GM23338 (cell line): ENCODE measurements around the gene OSBPL5. TPM values are rescaled to one million over a fixed set of nuclear protein-coding genes. Genes with fewer than 3 reads are reported as not detected.

Experiments
- ATAC-seq: fragments of 200-7000 bp; cut with Tn5 transposase; 3 replicates; pipeline ENCODE4 v1.9.1; 2020
- DNase-seq: peaks from one replicate; pipeline ENCODE4 v3.0.0-alpha.2; 2015; ENCODE audit warnings: low spot score
- H2AFZ ChIP-seq: fragments of 200-600 bp; sonication (generic); 2 replicates; pipeline ENCODE4 v1.8.0; 2016; ENCODE audit warnings: antibody characterized with exemption, mild to moderate bottlenecking, moderate library complexity
- H3F3A ChIP-seq: fragments of 200-600 bp; sonication (generic); replicated peaks from 2 replicates; pipeline ENCODE4 v1.8.0; 2017; ENCODE audit warnings: antibody characterized with exemption, mixed run types, low read depth
- H3K27ac ChIP-seq: fragments of 200-600 bp; sonication (generic); 2 replicates; pipeline ENCODE4 v1.6.1; 2016; ENCODE audit warnings: low read depth
- H3K27me3 ChIP-seq: fragments of 200-600 bp; sonication (generic); 2 replicates; pipeline ENCODE4 v1.8.0; 2016; ENCODE audit warnings: mild to moderate bottlenecking, mixed run types, moderate library complexity; ENCODE audit not compliant: insufficient read depth
- H3K36me3 ChIP-seq: fragments of 200-600 bp; sonication (generic); 2 replicates; pipeline ENCODE4 v1.8.0; 2016; ENCODE audit warnings: mild to moderate bottlenecking; ENCODE audit not compliant: insufficient read depth
- H3K4me1 ChIP-seq: fragments of 200-600 bp; sonication (generic); 2 replicates; pipeline ENCODE4 v1.8.0; 2016; ENCODE audit warnings: mild to moderate bottlenecking, moderate library complexity; ENCODE audit not compliant: insufficient read depth
- H3K4me2 ChIP-seq: fragments of 200-600 bp; sonication (generic); 2 replicates; pipeline ENCODE4 v1.7.1; 2017; ENCODE audit warnings: mixed run types
- H3K4me3 ChIP-seq: fragments of 200-600 bp; sonication (generic); 2 replicates; pipeline ENCODE4 v1.6.1; 2016; ENCODE audit warnings: mixed run types
- H3K79me2 ChIP-seq: fragments of 200-600 bp; sonication (generic); replicated peaks from 2 replicates; pipeline ENCODE4 v1.8.0; 2017; ENCODE audit warnings: mild to moderate bottlenecking; ENCODE audit not compliant: insufficient read depth
- H3K9me2 ChIP-seq: fragments of 200-600 bp; sonication (generic); 2 replicates; pipeline ENCODE4 v1.8.0; 2017; ENCODE audit not compliant: insufficient read depth
- H4K20me1 ChIP-seq: fragments of 200-600 bp; sonication (generic); replicated peaks from 2 replicates; pipeline ENCODE4 v1.8.0; 2017; ENCODE audit warnings: mild to moderate bottlenecking; ENCODE audit not compliant: insufficient read depth
- H3K27ac Mint-ChIP-seq: 2 replicates; pipeline ENCODE4 v1.8.0; 2020; ENCODE audit warnings: inconsistent platforms, mild to moderate bottlenecking, moderate library complexity, mixed read lengths
- H3K27me3 Mint-ChIP-seq: 3 replicates; pipeline ENCODE4 v1.8.0; 2022; ENCODE audit warnings: low read depth, mild to moderate bottlenecking, moderate library complexity, mixed read lengths, inconsistent platforms; ENCODE audit not compliant: insufficient read depth, poor library complexity
- H3K36me3 Mint-ChIP-seq: 3 replicates; pipeline ENCODE4 v1.8.0; 2021; ENCODE audit warnings: low read depth, mild to moderate bottlenecking, inconsistent platforms, moderate library complexity, mixed read lengths
- H3K4me1 Mint-ChIP-seq: 3 replicates; pipeline ENCODE4 v1.8.0; 2020; ENCODE audit warnings: mild to moderate bottlenecking, inconsistent platforms, mixed read lengths
- H3K4me3 Mint-ChIP-seq: 3 replicates; pipeline ENCODE4 v1.8.0; 2021; ENCODE audit warnings: moderate library complexity, mild to moderate bottlenecking, inconsistent platforms, mixed read lengths
- H3K9me3 Mint-ChIP-seq: 3 replicates; pipeline ENCODE4 v1.8.0; 2020; ENCODE audit warnings: moderate library complexity, mild to moderate bottlenecking, inconsistent platforms, mixed read lengths
- CREB1 ChIP-seq: fragments of 250-450 bp; sonication (Bioruptor Pico); IDR thresholded peaks from 2 replicates; pipeline ENCODE4 v1.5.0; 2020; ENCODE audit warnings: low read depth, mild to moderate bottlenecking, moderate library complexity
- EZH2 ChIP-seq: fragments of 200-600 bp; sonication (generic); IDR thresholded peaks from one replicate; pipeline ENCODE4 v1.8.0; 2017; ENCODE audit warnings: antibody characterized with exemption, mild to moderate bottlenecking, low read depth; ENCODE audit not compliant: unreplicated experiment
- EZH2phosphoT487 ChIP-seq: fragments of 200-600 bp; sonication (generic); IDR thresholded peaks from one replicate; pipeline ENCODE4 v1.8.1; 2018; ENCODE audit warnings: antibody characterized with exemption; ENCODE audit not compliant: unreplicated experiment
- JUNB ChIP-seq: IDR thresholded peaks from one replicate; pipeline ENCODE4 v1.6.1; 2016; ENCODE audit warnings: antibody characterized with exemption; ENCODE audit not compliant: unreplicated experiment
- NANOG ChIP-seq: IDR thresholded peaks from 2 replicates; pipeline ENCODE4 v1.6.1; 2016; ENCODE audit warnings: antibody characterized with exemption, borderline replicate concordance
- POLR2AphosphoS5 ChIP-seq: IDR thresholded peaks from 2 replicates; pipeline ENCODE4 v1.6.1; 2016; ENCODE audit warnings: antibody characterized with exemption, low read depth
- STAT1 ChIP-seq: IDR thresholded peaks from one replicate; pipeline ENCODE4 v1.6.1; 2016; ENCODE audit warnings: antibody characterized with exemption; ENCODE audit not compliant: unreplicated experiment
- ZNF114 ChIP-seq: fragments of 250-450 bp; sonication (Bioruptor Pico); IDR thresholded peaks from 2 replicates; pipeline ENCODE4 v1.5.0; 2020; ENCODE audit warnings: mild to moderate bottlenecking, moderate library complexity
- ZNF331 ChIP-seq: fragments of 250-450 bp; sonication (Bioruptor Pico); IDR thresholded peaks from 2 replicates; pipeline ENCODE4 v1.5.0; 2020; ENCODE audit warnings: low read depth, mild to moderate bottlenecking, moderate library complexity
- polyA plus RNA-seq: library from polyadenylated mRNA; unstranded; fragments of >200 nt; fragmentation: Nextera tagmentation; extraction: Ambion mirVana; gene quantifications from 2 replicates; pipeline ENCODE4 v1.2.1, GENCODE V29; 2016
- total RNA-seq: library from RNA; depleted of rRNA; stranded (reverse); fragments of >200 nt; shearing (Covaris generic); gene quantifications from 2 replicates; pipeline ENCODE4 v1.2.3, GENCODE V29; 2014
- TF ChIP-seq, protein P1 (sequence below): IDR thresholded peaks from 2 replicates; pipeline ENCODE4 v1.6.1; 2016; ENCODE audit warnings: antibody characterized with exemption
- TF ChIP-seq, protein P2 (sequence below): IDR thresholded peaks from one replicate; pipeline ENCODE4 v1.6.1; 2018; ENCODE audit warnings: antibody characterized with exemption; ENCODE audit not compliant: unreplicated experiment
- TF ChIP-seq, protein P3 (sequence below): fragments of 250-450 bp; sonication (Bioruptor Pico); IDR thresholded peaks from 2 replicates; pipeline ENCODE4 v1.5.0; 2020; ENCODE audit warnings: mild to moderate bottlenecking, moderate library complexity
- TF ChIP-seq, protein P4 (sequence below), 2 experiments: fragments of 200-600 bp in 1 of 2; sonication (generic) in 1 of 2; conservative IDR thresholded peaks; 2 replicates each; pipeline versions ENCODE4 v1.5.1 to v1.6.1; 2016 to 2017; ENCODE audit warnings: antibody characterized with exemption in 2 of 2, low read depth in 2 of 2, mild to moderate bottlenecking in 2 of 2, moderate library complexity in 1 of 2

The OSBPL5 gene
- total and polyA plus RNA-seq, 2 experiments from 2014 or later = 2.7 to 12.0 TPM

DNA sequence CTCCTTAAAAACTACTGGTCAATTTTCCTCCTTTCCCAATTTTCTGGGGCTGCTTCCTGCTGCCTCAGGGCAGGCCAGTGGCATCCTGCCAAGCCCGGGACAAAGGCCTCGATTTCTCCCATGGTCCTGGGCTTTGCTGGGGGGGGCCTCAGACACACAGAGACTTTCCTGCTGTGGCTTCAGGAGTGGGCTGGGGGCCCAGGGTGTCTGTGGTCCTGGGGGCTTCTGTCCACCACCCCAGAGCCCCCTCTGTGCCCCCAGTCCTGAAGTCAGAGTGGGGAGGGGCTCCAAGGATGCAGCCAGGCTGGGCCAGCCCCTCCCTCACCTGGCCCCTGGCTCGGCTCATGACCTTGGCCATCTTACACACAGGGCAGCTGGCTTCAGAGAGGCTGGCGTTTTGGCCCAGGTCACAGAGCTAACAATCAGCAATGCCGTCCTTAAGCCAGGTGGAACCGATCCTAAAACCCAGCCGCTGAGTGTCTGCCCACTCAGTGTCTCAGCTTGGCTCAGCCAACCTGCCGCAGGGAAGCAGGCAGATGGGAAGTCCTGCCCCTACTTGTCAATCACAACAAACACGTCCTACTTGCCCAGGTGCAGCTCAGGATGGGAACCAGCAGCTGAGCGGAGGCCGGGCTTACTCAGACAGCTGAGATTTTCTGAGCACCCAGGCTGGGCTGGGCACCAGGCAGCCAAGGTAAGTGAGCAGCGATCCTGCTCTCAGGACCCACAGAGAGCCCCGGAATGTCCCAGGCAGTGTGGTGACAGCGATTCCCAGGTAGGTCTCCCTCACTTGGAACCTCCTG, 34.6 kb downstream of the OSBPL5 start:
- Mint-ChIP-seq H3K4me3 (no peak overlapping the region), H3K9me3 (no peaks in the 10 kb centered on the region), H3K4me1 (peaks cover 3% of the 10 kb centered on the region; the same call in 1 of the 3 replicates), H3K27me3 (peaks cover 2% of the 10 kb centered on the region), H3K27ac (no peak overlapping the region), H3K36me3 (no peaks in the 10 kb centered on the region)
- Histone ChIP-seq H3K4me2 (no peak overlapping the region), H3F3A (no peaks in the 10 kb centered on the region), H3K4me1 (no peaks in the 10 kb centered on the region), H3K4me3 (no peak overlapping the region), H3K27ac (no peak overlapping the region), H3K36me3 (no peaks in the 10 kb centered on the region), H3K79me2 (no peaks in the 10 kb centered on the region), H2AFZ (no peak overlapping the region), H4K20me1 (no peaks in the 10 kb centered on the region), H3K9me2 (no peaks in the 10 kb centered on the region), H3K27me3 (no peaks in the 10 kb centered on the region)
- ATAC-seq (peak; percentile 14; the same call in 1 of the 3 replicates), DNase-seq (no peak)
- TF ChIP-seq STAT1 (no peak), EZH2phosphoT487 (no peak), ZNF114 (CRISPR knock-in tag) (no peak), JUNB (no peak), ZNF331 (CRISPR knock-in tag) (no peak), CREB1 (CRISPR knock-in tag) (no peak), NANOG (no peak), POLR2AphosphoS5 (no peak), EZH2 (no peak)
- TF ChIP-seq, protein P1, sequence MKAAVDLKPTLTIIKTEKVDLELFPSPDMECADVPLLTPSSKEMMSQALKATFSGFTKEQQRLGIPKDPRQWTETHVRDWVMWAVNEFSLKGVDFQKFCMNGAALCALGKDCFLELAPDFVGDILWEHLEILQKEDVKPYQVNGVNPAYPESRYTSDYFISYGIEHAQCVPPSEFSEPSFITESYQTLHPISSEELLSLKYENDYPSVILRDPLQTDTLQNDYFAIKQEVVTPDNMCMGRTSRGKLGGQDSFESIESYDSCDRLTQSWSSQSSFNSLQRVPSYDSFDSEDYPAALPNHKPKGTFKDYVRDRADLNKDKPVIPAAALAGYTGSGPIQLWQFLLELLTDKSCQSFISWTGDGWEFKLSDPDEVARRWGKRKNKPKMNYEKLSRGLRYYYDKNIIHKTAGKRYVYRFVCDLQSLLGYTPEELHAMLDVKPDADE = no peak
- TF ChIP-seq, protein P2, sequence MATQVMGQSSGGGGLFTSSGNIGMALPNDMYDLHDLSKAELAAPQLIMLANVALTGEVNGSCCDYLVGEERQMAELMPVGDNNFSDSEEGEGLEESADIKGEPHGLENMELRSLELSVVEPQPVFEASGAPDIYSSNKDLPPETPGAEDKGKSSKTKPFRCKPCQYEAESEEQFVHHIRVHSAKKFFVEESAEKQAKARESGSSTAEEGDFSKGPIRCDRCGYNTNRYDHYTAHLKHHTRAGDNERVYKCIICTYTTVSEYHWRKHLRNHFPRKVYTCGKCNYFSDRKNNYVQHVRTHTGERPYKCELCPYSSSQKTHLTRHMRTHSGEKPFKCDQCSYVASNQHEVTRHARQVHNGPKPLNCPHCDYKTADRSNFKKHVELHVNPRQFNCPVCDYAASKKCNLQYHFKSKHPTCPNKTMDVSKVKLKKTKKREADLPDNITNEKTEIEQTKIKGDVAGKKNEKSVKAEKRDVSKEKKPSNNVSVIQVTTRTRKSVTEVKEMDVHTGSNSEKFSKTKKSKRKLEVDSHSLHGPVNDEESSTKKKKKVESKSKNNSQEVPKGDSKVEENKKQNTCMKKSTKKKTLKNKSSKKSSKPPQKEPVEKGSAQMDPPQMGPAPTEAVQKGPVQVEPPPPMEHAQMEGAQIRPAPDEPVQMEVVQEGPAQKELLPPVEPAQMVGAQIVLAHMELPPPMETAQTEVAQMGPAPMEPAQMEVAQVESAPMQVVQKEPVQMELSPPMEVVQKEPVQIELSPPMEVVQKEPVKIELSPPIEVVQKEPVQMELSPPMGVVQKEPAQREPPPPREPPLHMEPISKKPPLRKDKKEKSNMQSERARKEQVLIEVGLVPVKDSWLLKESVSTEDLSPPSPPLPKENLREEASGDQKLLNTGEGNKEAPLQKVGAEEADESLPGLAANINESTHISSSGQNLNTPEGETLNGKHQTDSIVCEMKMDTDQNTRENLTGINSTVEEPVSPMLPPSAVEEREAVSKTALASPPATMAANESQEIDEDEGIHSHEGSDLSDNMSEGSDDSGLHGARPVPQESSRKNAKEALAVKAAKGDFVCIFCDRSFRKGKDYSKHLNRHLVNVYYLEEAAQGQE = no peak
- TF ChIP-seq, protein P3, sequence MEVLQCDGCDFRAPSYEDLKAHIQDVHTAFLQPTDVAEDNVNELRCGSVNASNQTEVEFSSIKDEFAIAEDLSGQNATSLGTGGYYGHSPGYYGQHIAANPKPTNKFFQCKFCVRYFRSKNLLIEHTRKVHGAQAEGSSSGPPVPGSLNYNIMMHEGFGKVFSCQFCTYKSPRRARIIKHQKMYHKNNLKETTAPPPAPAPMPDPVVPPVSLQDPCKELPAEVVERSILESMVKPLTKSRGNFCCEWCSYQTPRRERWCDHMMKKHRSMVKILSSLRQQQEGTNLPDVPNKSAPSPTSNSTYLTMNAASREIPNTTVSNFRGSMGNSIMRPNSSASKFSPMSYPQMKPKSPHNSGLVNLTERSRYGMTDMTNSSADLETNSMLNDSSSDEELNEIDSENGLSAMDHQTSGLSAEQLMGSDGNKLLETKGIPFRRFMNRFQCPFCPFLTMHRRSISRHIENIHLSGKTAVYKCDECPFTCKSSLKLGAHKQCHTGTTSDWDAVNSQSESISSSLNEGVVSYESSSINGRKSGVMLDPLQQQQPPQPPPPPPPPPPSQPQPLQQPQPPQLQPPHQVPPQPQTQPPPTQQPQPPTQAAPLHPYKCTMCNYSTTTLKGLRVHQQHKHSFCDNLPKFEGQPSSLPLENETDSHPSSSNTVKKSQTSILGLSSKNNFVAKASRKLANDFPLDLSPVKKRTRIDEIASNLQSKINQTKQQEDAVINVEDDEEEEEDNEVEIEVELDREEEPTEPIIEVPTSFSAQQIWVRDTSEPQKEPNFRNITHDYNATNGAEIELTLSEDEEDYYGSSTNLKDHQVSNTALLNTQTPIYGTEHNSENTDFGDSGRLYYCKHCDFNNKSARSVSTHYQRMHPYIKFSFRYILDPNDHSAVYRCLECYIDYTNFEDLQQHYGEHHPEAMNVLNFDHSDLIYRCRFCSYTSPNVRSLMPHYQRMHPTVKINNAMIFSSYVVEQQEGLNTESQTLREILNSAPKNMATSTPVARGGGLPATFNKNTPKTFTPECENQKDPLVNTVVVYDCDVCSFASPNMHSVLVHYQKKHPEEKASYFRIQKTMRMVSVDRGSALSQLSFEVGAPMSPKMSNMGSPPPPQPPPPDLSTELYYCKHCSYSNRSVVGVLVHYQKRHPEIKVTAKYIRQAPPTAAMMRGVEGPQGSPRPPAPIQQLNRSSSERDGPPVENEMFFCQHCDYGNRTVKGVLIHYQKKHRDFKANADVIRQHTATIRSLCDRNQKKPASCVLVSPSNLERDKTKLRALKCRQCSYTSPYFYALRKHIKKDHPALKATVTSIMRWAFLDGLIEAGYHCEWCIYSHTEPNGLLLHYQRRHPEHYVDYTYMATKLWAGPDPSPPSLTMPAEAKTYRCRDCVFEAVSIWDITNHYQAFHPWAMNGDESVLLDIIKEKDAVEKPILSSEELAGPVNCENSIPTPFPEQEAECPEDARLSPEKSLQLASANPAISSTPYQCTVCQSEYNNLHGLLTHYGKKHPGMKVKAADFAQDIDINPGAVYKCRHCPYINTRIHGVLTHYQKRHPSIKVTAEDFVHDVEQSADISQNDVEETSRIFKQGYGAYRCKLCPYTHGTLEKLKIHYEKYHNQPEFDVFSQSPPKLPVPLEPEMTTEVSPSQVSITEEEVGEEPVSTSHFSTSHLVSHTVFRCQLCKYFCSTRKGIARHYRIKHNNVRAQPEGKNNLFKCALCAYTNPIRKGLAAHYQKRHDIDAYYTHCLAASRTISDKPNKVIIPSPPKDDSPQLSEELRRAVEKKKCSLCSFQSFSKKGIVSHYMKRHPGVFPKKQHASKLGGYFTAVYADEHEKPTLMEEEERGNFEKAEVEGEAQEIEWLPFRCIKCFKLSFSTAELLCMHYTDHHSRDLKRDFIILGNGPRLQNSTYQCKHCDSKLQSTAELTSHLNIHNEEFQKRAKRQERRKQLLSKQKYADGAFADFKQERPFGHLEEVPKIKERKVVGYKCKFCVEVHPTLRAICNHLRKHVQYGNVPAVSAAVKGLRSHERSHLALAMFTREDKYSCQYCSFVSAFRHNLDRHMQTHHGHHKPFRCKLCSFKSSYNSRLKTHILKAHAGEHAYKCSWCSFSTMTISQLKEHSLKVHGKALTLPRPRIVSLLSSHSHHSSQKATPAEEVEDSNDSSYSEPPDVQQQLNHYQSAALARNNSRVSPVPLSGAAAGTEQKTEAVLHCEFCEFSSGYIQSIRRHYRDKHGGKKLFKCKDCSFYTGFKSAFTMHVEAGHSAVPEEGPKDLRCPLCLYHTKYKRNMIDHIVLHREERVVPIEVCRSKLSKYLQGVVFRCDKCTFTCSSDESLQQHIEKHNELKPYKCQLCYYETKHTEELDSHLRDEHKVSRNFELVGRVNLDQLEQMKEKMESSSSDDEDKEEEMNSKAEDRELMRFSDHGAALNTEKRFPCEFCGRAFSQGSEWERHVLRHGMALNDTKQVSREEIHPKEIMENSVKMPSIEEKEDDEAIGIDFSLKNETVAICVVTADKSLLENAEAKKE = no peak
- TF ChIP-seq, protein P4, sequence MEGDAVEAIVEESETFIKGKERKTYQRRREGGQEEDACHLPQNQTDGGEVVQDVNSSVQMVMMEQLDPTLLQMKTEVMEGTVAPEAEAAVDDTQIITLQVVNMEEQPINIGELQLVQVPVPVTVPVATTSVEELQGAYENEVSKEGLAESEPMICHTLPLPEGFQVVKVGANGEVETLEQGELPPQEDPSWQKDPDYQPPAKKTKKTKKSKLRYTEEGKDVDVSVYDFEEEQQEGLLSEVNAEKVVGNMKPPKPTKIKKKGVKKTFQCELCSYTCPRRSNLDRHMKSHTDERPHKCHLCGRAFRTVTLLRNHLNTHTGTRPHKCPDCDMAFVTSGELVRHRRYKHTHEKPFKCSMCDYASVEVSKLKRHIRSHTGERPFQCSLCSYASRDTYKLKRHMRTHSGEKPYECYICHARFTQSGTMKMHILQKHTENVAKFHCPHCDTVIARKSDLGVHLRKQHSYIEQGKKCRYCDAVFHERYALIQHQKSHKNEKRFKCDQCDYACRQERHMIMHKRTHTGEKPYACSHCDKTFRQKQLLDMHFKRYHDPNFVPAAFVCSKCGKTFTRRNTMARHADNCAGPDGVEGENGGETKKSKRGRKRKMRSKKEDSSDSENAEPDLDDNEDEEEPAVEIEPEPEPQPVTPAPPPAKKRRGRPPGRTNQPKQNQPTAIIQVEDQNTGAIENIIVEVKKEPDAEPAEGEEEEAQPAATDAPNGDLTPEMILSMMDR (conservative IDR thresholded peaks at IDR 0.05; ENCODE audit: low read depth in 2 of 2) = no peak
